Muscle of leg (tissue), 11 donors: ENCODE data around the gene TRDN. TPM values are rescaled to one million over a fixed set of nuclear protein-coding genes. Genes with fewer than 3 reads are reported as not detected.

ENCODE experiments used
- DNase-seq: peaks from one replicate; pipeline ENCODE4 v3.0.0; 2013
- H3K27ac ChIP-seq: one replicate; pipeline ENCODE4 v1.5.1; 2013; ENCODE audit warnings: mild to moderate bottlenecking, low read length, control low read depth
- H3K27me3 ChIP-seq: one replicate; pipeline ENCODE4 v1.6.1; 2013; ENCODE audit warnings: low read length; ENCODE audit not compliant: control insufficient read depth, insufficient read depth
- H3K36me3 ChIP-seq: one replicate; pipeline ENCODE4 v1.6.1; 2013; ENCODE audit warnings: low read length; ENCODE audit not compliant: control insufficient read depth, insufficient read depth
- H3K4me1 ChIP-seq: one replicate; pipeline ENCODE4 v1.6.1; 2013; ENCODE audit warnings: low read length; ENCODE audit not compliant: control insufficient read depth, insufficient read depth
- H3K4me3 ChIP-seq: one replicate; pipeline ENCODE4 v1.5.1; 2013; ENCODE audit warnings: low read length, control low read depth
- H3K9me3 ChIP-seq: replicated peaks from 2 replicates; pipeline ENCODE4 v1.6.1; 2013; ENCODE audit warnings: low read depth, low read length; ENCODE audit not compliant: control insufficient read depth
- WGBS: methylation state at CpG from one replicate; pipeline ENCODE4 v1.1.5; 2013; ENCODE audit warnings: missing lambda C conversion rate; ENCODE audit not compliant: insufficient coverage; 5-methylcytosine and 5-hydroxymethylcytosine counted together
- polyA plus RNA-seq, 8 donors: library from polyadenylated mRNA; unstranded; fragments of 120-200 nt; gene quantifications; one replicate each; pipeline versions ENCODE4 v1.2.1 to v1.2.3, GENCODE V29; 2013; ENCODE audit warnings: inconsistent platforms in 1 of 8, low replicate concordance in 1 of 8; ENCODE audit not compliant: insufficient read length in 8 of 8, insufficient read depth in 1 of 8
- total RNA-seq: library from RNA; stranded (reverse); fragments of 120-200 nt; gene quantifications from one replicate; pipeline ENCODE4 v1.2.4, GENCODE V29; 2013

Gene TRDN
- total and polyA plus RNA-seq, 9 donors, result 97.2 to 223 (median 169) TPM

GRCh38 chr6:123171341-123172115 lies 465.2 kb downstream of the TRDN start:
- H3K4me1 ChIP-seq, result no peaks in the 10 kb centered on the region
- H3K4me3 ChIP-seq, result no peak overlapping the region
- 57% methylated on average over 2 of the region's 5 CpGs for WGBS
- H3K36me3 ChIP-seq, result no peaks in the 10 kb centered on the region
- H3K27me3 ChIP-seq, result no peaks in the 10 kb centered on the region
- H3K27ac ChIP-seq, result no peak overlapping the region
- H3K9me3 ChIP-seq, result no peaks in the 10 kb centered on the region
- DNase-seq, result no peak

GRCh38 chr6:123169774-123170095 lies 467.0 kb downstream of the TRDN start:
- Histone ChIP-seq H3K4me1 (no peaks in the 10 kb centered on the region), H3K4me3 (no peak overlapping the region), H3K27ac (no peak overlapping the region), H3K9me3 (peaks cover 3% of the 10 kb centered on the region), H3K36me3 (no peaks in the 10 kb centered on the region), H3K27me3 (no peaks in the 10 kb centered on the region)
- WGBS, result 58% methylated on average over 2 of the region's 2 CpGs
- DNase-seq, result peak; percentile 21

DNA sequence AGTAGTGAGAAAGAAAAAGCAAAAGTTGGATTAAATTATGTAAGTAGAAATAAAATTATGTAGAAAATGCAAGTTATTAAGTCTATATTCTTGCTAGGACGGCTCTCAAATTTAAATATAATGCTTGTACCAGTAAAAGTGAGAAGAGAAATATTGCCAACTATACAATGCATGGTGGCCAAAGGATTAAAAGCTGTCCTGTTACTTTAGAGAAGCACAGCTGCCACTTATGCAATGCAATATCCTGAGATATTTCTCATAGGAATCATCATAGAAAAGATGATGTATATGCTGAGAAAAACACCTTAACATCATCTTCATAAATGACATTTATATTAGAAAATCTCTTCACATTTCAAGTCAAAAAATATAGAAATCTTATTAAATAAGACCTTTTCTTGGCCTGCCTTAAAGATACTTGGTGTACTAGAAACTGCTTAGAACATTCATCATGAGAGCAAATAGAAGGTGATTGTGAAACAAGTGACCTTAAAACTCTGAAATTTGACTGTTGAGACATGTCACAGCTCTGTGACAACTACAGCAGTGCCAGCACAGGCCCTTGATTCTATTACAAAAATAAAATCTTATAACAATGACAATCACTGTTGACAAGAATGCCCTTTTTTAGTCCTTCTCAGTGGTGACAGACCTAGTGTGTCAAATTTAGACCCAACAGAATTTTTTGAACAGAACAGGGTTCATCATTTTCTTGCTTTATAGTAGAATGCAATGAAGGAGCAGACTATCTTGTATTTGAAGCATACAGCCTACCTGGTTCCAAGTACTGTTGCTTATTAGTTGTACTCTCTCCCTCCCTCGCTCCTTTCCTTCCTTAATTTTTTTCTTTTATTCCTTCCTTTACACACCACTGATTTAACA lies 467.6 kb downstream of the TRDN start:
- Histone ChIP-seq H3K9me3 (peaks cover 3% of the 10 kb centered on the region), H3K4me1 (no peaks in the 10 kb centered on the region), H3K27ac (no peak overlapping the region), H3K27me3 (no peaks in the 10 kb centered on the region), H3K36me3 (no peaks in the 10 kb centered on the region), H3K4me3 (no peak overlapping the region)
- DNase-seq, result peak; percentile 18
- WGBS, result no CpG with 5 or more reads among the region's 2 CpGs

DNA sequence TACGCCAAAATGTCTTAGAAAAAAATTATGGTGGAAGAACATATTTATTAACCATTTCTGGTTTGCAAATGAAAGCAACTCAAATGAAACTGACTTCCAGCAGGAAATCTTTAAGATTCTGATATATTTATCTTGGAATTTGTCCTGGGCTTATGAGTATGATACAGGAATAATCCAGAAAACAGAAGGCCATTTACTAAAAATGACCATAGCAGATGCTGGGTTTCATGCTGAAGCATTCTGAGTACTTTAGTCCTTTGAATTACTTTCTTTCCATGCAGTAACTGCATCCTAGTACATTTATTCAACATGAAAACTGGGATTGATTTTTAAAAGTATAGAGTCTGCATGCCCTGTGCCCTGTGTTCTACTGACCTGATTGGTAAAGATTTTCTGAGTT lies 468.3 kb downstream of the TRDN start:
- Histone ChIP-seq H3K27ac (no peak overlapping the region), H3K27me3 (no peaks in the 10 kb centered on the region), H3K4me1 (no peaks in the 10 kb centered on the region), H3K36me3 (no peaks in the 10 kb centered on the region), H3K9me3 (peaks cover 3% of the 10 kb centered on the region), H3K4me3 (no peak overlapping the region)
- DNase-seq, result peak; percentile 74
- WGBS, result no CpG with 5 or more reads among the region's 1 CpG

Other genes starting within 250 kb of the TRDN start
- 2.5 TPM for gene NKAIN2, start 166.9 kb upstream of the TRDN start, total RNA-seq
- gene NKAIN2, start 166.9 kb upstream of the TRDN start, polyA plus RNA-seq, result 10 to 100 TPM in 1 of 8 donors, 1 to 10 TPM in 7; 4.3 to 10.1 (median 8.4) TPM